Stimulated activated CD8-positive, alpha-beta memory T cell treated with anti-CD3 and anti-CD28 coated beads, Interleukin-4, amount 100 ng/mL, for 48 hours (primary cell): ENCODE measurements around the gene DDX11.
A peak's percentile ranks its signal among the peaks of the same experiment; 100 is the strongest.
"Not testable (repeated sequence)": the region's sequence is repeated elsewhere in the genome, so short reads cannot be mapped to it uniquely, and the experiment has no call there.

Experiments used
- DNase-seq: peaks from one replicate; pipeline ENCODE4 v3.0.0-alpha.2; 2020

Gene DDX11

DNA sequence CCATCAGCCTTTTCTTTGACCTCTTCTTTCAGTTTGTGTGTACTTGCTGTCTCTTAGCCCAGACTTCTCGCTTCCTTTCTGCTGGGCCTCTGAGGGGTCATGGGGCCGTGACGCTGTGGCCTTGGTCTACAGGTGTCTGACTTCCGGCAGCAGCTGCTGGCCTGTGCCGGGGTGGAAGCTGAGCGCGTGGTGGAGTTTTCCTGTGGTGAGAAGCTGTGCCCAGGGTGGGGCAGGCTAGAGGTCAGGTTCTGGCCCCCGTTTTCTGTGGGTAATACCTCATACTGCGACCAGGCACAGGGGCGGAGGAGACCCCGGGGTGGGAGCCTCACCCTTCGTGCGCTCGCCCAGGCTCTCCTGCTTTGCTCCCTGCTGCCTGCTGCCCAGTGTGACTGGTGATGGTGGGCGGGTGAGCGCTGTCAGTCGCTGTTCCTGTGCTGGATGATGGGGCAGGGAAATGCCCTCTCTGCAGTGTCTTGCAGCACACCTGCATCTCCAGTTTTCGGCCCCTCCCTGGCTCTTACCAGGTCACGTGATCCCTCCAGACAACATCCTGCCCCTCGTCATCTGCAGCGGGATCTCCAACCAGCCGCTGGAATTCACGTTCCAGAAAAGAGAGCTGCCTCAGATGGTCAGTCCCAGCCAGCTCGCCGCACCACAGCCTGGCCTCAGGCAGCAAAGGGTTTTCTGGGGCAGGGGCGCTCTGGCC is 27.0 kb downstream of the DDX11 start:
- not testable (repeated sequence) for DNase-seq

DNA sequence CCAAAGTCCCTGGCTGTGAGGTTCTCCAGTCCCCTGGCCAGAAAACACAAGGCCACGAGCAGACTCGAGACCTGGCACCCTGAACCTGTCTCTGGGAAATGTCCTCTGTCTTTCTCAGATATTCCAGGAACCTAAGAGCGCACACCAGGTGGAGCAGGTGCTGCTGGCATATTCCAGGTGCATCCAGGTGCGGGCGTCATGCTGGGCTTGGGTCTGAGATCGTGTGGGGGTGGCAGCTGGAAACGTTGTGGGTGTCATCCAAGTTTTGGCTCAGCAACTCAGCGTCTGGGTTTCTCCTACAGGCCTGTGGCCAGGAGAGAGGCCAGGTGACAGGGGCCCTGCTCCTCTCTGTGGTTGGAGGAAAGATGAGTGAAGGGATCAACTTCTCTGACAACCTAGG is 28.5 kb downstream of the DDX11 start:
- DNase-seq = not testable (repeated sequence)

GRCh38 chr12:31102596-31102995 is 28.9 kb downstream of the DDX11 start:
- DNase-seq = not testable (repeated sequence)

- DNase-seq = not testable (repeated sequence)
Observed at GRCh38 chr12:31103561-31103975, 29.9 kb downstream of the DDX11 start.

- DNase-seq = not testable (repeated sequence)
Observed at GRCh38 chr12:31104220-31104619, 30.6 kb downstream of the DDX11 start.

GRCh38 chr12:31104773-31105172 is 31.1 kb downstream of the DDX11 start:
- DNase-seq = not testable (repeated sequence)

- no peak for DNase-seq
Observed at GRCh38 chr12:31105668-31106067, 32.0 kb downstream of the DDX11 start.

- no peak for DNase-seq
Observed at GRCh38 chr12:31106101-31106803, 32.6 kb downstream of the DDX11 start.

GRCh38 chr12:31109773-31110172 is 36.1 kb downstream of the DDX11 start:
- not testable (repeated sequence) for DNase-seq

DNA sequence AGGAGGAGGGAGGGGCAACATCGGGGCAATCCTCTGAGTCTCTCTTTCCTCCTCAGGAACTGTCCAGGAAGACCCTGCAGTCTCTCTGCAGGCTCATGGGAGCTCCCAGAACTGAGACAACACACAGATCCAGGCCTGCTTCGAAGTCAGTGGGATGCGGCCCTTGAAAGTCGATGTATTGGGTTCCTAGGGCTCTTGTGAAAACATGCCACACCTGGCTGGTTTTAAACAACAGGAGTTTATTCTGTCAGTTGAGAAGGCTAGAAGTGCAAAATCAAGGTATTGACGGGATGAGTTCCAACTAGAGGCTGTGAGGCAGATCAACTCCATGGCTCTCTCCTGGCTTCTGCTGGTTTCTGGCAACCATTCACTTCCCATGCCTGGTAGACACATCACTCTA is 36.6 kb downstream of the DDX11 start:
- not testable (repeated sequence) for DNase-seq

GRCh38 chr12:31115092-31115601 is 41.5 kb downstream of the DDX11 start:
- not testable (repeated sequence) for DNase-seq

GRCh38 chr12:31116846-31117202 is 43.2 kb downstream of the DDX11 start:
- not testable (repeated sequence) for DNase-seq

DNA sequence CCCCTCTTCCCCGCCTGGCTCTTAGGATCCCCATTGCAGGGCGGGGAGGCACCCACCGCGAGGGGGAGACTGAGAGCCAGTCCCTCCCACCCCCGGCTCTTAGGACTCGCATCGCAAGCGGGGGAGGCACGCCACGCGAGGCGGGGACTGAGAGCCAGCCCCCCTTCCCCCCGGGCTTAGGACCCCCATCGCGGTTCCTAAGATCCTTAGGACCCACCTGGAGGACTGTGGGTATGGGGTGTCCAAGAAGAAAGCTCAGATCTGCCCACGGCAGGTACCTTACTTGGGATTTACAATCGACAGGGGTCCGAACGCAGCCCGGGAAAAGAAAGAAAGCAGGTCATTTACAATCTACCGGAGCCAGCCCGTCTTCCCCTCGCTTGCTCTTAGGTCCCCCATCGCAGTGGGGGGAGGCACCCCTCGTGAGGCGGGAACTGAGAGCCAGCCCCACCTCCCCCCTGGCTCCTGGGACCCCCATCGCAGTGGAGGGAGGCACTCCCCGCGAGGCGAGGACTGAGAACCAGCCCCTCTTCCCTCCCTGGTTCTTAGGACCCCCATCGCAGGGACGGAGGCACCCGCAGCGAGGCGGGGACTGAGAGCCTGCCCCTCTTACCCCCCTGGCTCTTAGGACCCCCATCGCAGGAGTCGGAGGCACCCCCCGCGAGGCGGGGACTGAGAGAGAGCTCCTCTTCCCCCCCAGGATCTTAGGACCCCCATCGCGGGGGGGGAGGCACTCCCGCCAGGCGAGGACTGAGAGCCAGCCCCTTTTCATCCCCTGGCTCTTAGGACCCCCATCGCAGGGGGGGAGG is 43.7 kb downstream of the DDX11 start:
- DNase-seq = peak; percentile 78

DNA sequence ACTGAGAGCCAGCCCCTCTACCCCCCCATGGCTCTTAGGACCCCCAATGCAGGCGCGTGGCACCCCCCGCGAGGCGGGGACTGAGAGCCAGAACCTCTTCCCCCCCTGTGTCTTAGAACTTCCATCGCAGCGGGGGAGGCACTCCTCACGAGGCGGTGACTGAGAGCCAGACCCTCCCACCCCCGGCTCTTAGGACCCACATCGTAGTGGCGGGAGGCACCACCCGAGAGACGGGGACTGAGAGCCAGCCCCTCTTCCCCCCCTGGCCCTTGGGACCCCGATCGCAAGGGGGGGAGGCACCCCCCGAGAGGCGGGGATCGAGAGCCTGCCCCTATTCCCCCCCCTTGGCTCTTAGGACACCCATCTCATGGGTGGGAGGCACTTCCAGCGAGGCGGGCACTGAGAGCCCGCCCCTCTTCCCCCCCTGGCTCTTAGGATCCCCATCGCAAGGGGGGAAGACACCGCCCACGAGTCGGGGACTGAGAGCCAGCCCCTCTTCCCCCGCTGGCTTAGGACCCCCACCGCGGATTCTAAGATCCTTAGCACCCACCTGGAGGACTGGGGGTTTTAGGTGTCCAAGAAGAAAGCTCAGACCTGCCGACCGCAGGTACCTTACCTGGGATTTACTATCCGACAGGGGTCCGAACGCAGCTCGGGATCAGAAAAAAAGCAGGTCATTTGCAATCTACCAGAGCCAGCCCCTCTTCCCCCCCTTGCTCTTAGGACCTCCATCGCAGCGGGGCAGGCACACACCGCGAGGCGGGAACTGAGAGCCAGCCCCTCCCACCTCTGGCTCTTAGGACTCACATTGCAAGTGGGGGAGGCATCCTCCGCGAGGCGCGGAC is 44.9 kb downstream of the DDX11 start:
- peak; percentile 55 for DNase-seq

DNA sequence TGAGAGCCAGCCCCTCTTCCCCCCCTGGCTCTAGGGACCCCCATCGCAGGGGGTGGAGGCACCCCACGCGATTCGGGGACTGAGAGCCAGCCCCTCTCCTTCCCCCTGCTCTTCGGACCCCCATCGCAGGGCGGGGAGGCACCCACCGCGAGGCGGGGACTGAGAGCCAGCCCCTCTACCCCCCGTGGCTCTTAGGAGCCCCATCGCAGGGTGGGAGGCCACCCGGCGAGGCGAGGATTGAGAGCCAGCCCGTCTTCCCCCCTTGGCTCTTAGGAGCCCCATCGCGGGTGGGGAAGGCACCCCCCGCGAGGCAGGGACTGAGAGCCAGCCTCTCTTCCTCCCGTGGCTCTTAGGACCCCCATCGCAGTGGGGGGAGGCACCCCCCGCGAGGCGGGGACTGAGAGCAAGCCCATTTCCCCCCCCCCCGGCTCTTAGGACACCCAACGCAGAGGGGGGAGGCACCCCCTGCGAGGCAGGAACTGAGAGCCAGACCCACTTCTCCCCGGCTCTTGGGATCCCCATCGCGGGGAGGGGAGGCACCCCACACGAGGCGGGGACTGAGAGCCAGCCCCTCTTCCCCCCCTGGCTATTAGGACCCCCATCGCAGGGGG is 45.6 kb downstream of the DDX11 start:
- no peak for DNase-seq

DNA sequence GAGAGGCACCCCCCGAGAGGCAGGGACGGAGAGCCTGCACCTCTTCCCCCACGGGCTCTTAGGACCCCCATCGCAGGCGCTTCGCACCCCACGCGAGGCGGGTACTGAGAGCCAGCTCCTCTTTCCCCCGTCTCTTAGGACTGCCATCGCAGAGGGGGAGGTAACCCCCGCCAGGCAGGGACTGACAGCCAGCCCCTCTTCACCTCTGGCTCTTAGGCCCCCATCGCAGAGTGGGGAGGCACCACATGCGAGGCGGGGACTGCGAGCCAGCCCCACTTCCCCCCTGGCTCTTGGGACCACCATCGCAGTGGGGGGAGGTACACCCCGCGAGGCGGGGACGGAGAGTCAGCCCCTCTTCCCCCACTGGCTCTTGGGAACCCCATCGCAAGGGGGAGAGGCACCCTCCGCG is 46.1 kb downstream of the DDX11 start:
- DNase-seq = no peak

GRCh38 chr12:31120392-31121008 is 46.8 kb downstream of the DDX11 start:
- DNase-seq = no peak

DNA sequence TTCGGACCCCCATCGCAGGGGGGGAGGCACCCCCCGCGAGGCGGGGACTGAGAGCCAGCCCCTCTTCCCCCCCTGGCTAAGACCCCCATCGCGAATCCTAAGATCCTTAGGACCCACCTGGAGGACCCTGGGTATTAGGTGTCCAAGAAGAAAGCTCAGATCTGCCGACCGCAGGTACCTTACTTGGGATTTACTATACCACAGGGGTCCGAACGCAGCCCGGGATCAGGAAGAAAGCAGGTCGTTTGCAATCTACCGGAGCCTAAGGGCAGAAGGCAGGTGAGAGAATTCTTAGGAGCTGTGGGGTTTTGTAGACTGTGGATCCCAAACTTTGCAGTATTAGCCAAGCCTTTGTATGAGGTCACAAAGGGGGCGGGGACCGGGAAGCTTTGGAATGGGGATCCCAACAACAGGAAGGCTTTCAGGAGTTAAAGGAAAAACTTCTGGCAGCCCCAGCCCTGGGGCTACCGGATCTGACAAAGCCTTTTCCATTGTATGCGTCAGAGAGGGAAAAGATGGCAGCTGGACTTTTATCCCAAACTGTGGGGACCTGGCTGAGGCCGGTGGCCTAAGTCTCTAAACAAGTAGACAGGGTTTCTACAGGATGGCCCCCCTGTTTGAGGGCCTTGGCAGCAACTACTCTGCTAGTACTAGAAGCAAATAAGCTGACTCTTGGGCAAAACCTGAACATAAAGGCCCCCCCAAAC is 47.5 kb downstream of the DDX11 start:
- DNase-seq = not testable (repeated sequence)

- DNase-seq = no peak
Observed at GRCh38 chr12:31122481-31122880, 48.8 kb downstream of the DDX11 start.

- DNase-seq = not testable (repeated sequence)
Observed at GRCh38 chr12:31124158-31124557, 50.5 kb downstream of the DDX11 start.

GRCh38 chr12:31125171-31125570 is 51.5 kb downstream of the DDX11 start:
- not testable (repeated sequence) for DNase-seq
